IMR-90 (cell line): Measurements from ENCODE around the gene SCAF11.

Experiments
- BHLHE40 ChIP-seq: fragments of 150-350 bp; IDR thresholded peaks from 2 replicates; pipeline ENCODE4 v1.6.1; 2016; ENCODE audit warnings: mild to moderate bottlenecking, low read depth, low read length
- CHD1 ChIP-seq: IDR thresholded peaks from 2 replicates; pipeline ENCODE4 v1.6.1; 2012; ENCODE audit warnings: low read depth, low read length, improper control_type of control experiment
- CTCF ChIP-seq: conservative IDR thresholded peaks from 2 replicates; pipeline ENCODE4 v1.5.1; 2012; ENCODE audit warnings: mild to moderate bottlenecking, low read depth, low read length, improper control_type of control experiment
- MAFK ChIP-seq: IDR thresholded peaks from 2 replicates; pipeline ENCODE4 v1.6.1; 2012; ENCODE audit warnings: low read depth, low read length, improper control_type of control experiment
- MXI1 ChIP-seq: IDR thresholded peaks from 2 replicates; pipeline ENCODE4 v1.6.1; 2012; ENCODE audit warnings: low read depth, mild to moderate bottlenecking, low read length, moderate library complexity, borderline replicate concordance
- NFE2L2 ChIP-seq: fragments of 150-350 bp; IDR thresholded peaks from 2 replicates; pipeline ENCODE4 v1.6.1; 2016; ENCODE audit warnings: low read depth, mild to moderate bottlenecking, low read length
- POLR2A ChIP-seq: IDR thresholded peaks from 2 replicates; pipeline ENCODE4 v1.6.1; 2012; ENCODE audit warnings: mild to moderate bottlenecking, low read depth, low read length
- RAD21 ChIP-seq: IDR thresholded peaks from 2 replicates; pipeline ENCODE4 v1.6.1; 2012; ENCODE audit warnings: low read length, improper control_type of control experiment
- RCOR1 ChIP-seq: IDR thresholded peaks from 2 replicates; pipeline ENCODE4 v1.6.1; 2012; ENCODE audit warnings: mild to moderate bottlenecking, low read length, improper control_type of control experiment; ENCODE audit not compliant: insufficient replicate concordance
- USF2 ChIP-seq: fragments of 150-350 bp; IDR thresholded peaks from 2 replicates; pipeline ENCODE4 v1.6.1; 2017; ENCODE audit warnings: mild to moderate bottlenecking, antibody characterized with exemption, low read length, low read depth

- TF ChIP-seq POLR2A = no peak
- TF ChIP-seq CHD1 = no peak
- TF ChIP-seq CTCF = no peak
- no peak for TF ChIP-seq BHLHE40
- no peak for TF ChIP-seq USF2
- TF ChIP-seq NFE2L2 = no peak
- TF ChIP-seq MXI1 = no peak
- no peak for TF ChIP-seq RAD21
- no peak for TF ChIP-seq MAFK
- TF ChIP-seq RCOR1 = no peak
These were observed 12.3 kb downstream of the SCAF11 start for GRCh38 chr12:45978108-45978507.
